IgD-negative memory B cell (primary cell): ENCODE measurements around the gene LIPT1. TPM values are rescaled to one million over a fixed set of nuclear protein-coding genes. Genes with fewer than 3 reads are reported as not detected.
"Not testable (repeated sequence)": the region's sequence is repeated elsewhere in the genome, so short reads cannot be mapped to it uniquely, and the experiment has no call there.

ENCODE experiments used
- H3K27ac Mint-ChIP-seq, 3 donors: one replicate each; pipeline ENCODE4 v1.8.0; 2020 to 2022; ENCODE audit warnings: mild to moderate bottlenecking in 3 of 3, mixed read lengths in 3 of 3, moderate library complexity in 1 of 3
- H3K27me3 Mint-ChIP-seq: one replicate; pipeline ENCODE4 v1.8.0; 2021; ENCODE audit warnings: mixed read lengths
- H3K36me3 Mint-ChIP-seq: one replicate; pipeline ENCODE4 v1.8.0; 2020; ENCODE audit warnings: mild to moderate bottlenecking, mixed read lengths
- H3K4me1 Mint-ChIP-seq, 3 donors: one replicate each; pipeline ENCODE4 v1.8.0; 2020 to 2022; ENCODE audit warnings: mixed read lengths in 3 of 3, mild to moderate bottlenecking in 1 of 3
- H3K4me3 Mint-ChIP-seq, 4 donors: one replicate each; pipeline ENCODE4 v1.8.0; 2020 to 2022; ENCODE audit warnings: mild to moderate bottlenecking in 4 of 4, mixed read lengths in 4 of 4, moderate library complexity in 3 of 4
- H3K9me3 Mint-ChIP-seq, 3 donors: one replicate each; pipeline ENCODE4 v1.8.0; 2020 to 2021; ENCODE audit warnings: mixed read lengths in 3 of 3, mild to moderate bottlenecking in 1 of 3
- polyA plus RNA-seq: library from polyadenylated mRNA; unstranded; fragments of 300-500 nt; fragmentation: Illumina TruSeq; gene quantifications from one replicate; pipeline ENCODE4 v1.2.3, GENCODE V29; 2021

LIPT1 gene
- polyA plus RNA-seq = 18.5 TPM

DNA sequence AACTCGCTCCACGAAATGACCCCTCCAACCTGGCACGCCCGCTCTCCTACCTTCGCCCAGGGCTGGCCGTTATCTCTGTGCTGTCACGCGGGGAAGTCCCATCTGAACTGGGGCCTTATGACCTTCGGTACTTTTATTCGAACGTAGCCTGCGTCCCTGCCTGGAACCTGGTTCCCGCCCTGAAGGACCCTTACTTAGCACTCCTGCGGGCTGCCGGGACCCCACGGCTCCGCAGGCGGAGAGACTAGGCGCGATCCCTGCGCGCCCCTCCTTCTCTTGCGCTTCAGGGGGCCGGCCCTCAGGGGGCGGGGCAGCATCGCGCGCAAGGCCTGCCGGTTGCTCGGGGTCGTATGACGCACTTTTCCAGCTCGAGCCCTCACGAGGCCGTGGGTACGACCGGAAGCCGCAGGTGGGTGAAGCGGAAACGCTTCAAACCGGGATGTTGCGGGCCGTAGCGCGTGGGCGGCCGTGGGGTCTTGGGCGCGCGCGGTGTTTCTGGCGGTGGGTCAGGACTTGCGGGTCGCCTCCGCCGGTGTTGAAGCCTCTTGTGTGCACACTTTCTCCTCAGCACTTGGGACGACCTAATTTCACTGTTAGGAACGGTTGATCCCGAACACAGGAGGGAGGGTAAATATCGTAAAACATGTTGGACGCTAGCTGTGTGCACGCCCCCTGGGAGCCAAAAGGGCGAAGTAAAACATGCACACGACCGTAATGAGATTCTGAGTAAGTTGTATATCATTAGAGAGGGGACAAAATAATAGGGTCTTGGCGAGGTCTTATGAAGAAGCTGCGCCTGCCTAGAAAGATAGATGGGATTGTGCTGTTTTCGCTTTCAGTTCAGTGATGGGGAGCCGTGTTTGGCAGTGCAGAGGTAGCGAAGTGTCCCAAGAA, at the start of gene LIPT1, which contains the start of gene TSGA10:
Gene LIPT1 (plus strand): TSS at position 325 of the 894 bp plus-strand sequence. CDS start 6,991 bp downstream, outside the sequence.
Gene TSGA10 (minus strand): TSS at position 300 of the 894 bp plus-strand sequence. CDS start 45,503 bp downstream, outside the sequence.
- peaks cover 3% of the 10 kb centered on the region for H3K36me3 Mint-ChIP-seq
- H3K27me3 Mint-ChIP-seq = no peaks in the 10 kb centered on the region
- H3K4me1 Mint-ChIP-seq = peaks cover 32 to 38% (median 37%) of the 10 kb centered on the region in 3 donors
- H3K4me3 Mint-ChIP-seq = peak within 1 kb of the TSS in 2 of 4 donors; percentile 91 to 100
- H3K9me3 Mint-ChIP-seq = no peaks in the 10 kb centered on the region
- H3K27ac Mint-ChIP-seq = peak within 1 kb of the TSS in 2 of 3 donors; percentile 97 to 99

DNA sequence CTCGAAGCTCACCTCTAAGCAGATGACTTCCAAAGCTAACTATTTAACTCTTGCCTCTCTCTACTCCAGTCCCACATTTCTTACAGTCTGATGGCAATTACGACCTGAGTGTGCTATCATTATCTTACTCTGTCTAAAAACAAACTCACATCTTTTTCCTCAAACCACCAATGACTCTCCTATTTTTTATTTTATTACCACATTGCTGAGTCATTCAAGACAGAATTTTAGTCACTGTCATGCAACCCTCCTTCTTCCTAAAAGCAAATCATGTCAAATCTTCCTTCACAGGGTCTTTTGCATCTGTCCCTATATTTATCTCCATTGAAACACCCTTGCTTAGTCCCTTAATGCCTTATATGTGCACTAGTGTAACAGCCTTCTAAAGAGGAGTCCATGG, 47.9 kb upstream of the LIPT1 start:
- H3K27me3 Mint-ChIP-seq = no peaks in the 10 kb centered on the region
- no peak overlapping the region for H3K27ac Mint-ChIP-seq
- no peaks in the 10 kb centered on the region for H3K36me3 Mint-ChIP-seq
- H3K4me1 Mint-ChIP-seq = peaks cover 0 to 2% (median 0%) of the 10 kb centered on the region in 3 donors
- no peak overlapping the region for H3K4me3 Mint-ChIP-seq
- H3K9me3 Mint-ChIP-seq = no peaks in the 10 kb centered on the region

DNA sequence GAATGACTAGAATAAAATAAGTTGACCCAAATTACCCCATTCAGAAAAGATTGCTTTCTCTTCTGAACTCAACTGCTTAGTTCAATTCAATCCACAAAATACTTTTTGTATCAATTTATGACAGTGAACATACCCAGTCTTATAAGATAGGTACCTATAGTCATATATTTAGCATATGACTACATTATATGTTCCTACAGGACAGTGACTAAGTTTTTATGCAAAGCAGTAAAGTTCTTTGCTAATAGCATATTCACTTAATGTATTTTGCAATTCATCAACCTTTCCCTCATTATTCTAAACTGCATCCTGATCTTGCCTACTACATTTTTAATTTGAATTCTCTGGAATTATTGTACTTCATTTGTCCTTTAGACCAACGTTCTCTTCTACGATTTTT, 43.5 kb upstream of the LIPT1 start:
- no peak overlapping the region for H3K4me3 Mint-ChIP-seq
- H3K27ac Mint-ChIP-seq = no peak overlapping the region
- no peaks in the 10 kb centered on the region for H3K36me3 Mint-ChIP-seq
- H3K4me1 Mint-ChIP-seq = no peaks in the 10 kb centered on the region
- no peaks in the 10 kb centered on the region for H3K27me3 Mint-ChIP-seq
- H3K9me3 Mint-ChIP-seq = no peaks in the 10 kb centered on the region

DNA sequence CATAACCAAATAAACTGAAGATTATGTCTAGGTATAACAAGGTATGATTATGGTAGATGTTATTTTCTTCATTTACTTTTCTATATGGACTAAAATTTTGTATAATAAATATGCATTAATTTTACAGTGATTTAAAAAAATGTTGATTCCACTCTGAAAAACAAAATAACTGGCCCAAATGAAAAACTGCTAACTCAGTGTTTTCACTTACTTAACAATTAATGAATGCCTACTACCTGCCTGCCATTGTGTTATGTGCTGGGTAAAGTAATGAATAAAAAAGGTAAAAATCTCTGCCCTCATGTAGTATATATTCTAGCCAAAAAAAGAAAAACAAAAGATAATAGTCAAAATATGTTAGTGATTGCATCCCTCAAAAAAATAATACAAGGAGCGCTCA, 42.8 kb upstream of the LIPT1 start:
- Mint-ChIP-seq H3K27ac (no peak overlapping the region), H3K27me3 (no peaks in the 10 kb centered on the region), H3K4me1 (no peaks in the 10 kb centered on the region), H3K36me3 (no peaks in the 10 kb centered on the region), H3K4me3 (no peak overlapping the region), H3K9me3 (no peaks in the 10 kb centered on the region)

DNA sequence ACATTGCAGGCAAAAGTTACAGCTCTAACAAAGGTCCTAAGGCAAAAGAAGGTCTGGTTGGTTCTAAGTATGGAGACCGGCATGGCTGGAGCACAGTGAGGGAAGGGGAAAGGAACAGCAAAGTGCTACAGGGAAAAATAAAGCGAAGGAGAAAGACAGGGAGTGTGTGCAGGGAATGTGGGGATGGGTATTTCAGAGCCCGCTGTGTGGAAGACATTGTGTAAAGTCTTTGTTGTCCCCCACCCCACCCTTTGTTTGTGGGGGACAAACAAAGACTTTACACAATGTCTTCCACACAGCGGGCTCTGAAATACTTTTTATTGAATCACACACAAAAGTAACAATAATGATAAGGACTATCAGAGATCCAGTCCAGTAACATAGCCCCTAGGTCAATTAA, 42.1 kb upstream of the LIPT1 start:
- H3K27ac Mint-ChIP-seq = no peak overlapping the region
- H3K4me1 Mint-ChIP-seq = no peaks in the 10 kb centered on the region
- no peaks in the 10 kb centered on the region for H3K9me3 Mint-ChIP-seq
- no peaks in the 10 kb centered on the region for H3K27me3 Mint-ChIP-seq
- H3K4me3 Mint-ChIP-seq = no peak overlapping the region
- no peaks in the 10 kb centered on the region for H3K36me3 Mint-ChIP-seq

DNA sequence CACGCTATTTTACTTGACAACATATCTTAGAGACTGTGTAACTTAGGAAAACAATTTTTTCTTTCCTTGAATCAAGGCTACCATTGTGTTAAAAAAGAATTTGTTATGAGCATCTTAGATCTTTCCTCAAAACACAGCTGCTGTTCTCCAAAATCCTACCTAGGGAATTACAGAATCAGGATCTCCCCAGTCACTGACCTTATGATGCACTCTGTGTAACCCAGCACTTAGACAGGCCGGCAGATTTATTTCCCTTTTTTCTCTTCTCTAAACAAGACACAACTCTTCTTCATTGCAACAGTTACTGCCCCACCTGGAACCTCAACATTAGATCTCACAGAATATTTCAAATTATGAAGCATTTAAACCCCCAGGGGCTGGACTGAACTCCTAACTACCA, 26.8 kb upstream of the LIPT1 start:
- Mint-ChIP-seq H3K9me3 (peaks cover 10 to 31% (median 21%) of the 10 kb centered on the region in 3 donors), H3K4me1 (no peaks in the 10 kb centered on the region), H3K27ac (no peak overlapping the region), H3K27me3 (no peaks in the 10 kb centered on the region), H3K36me3 (peaks cover 5% of the 10 kb centered on the region), H3K4me3 (no peak overlapping the region)

DNA sequence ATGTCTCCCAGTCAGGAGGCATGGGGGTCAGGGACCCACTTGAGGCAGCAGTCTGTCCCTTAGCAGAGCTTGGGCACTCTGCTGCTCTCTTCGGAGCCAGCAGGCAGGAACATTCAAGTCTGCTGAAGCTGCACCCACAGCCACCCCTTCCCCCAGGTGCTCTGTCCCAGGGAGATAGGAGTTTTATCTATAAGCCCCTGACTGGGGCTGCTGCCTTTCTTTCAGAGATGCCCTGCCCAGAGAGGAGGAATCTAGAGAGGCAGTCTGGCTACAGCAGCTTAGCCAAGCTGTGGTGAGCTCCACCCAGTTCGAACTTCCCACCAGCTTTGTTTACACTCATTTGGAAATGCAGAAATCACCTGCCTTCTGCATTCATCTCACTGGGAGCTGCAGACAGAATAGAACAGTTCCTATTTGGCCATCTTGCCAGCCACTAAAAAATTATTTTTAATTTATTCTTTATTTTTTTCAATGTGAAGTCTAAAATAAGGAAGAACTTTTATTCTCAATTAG, 19.7 kb upstream of the LIPT1 start:
- H3K4me3 Mint-ChIP-seq, H3K27me3 Mint-ChIP-seq, H3K27ac Mint-ChIP-seq, H3K36me3 Mint-ChIP-seq, H3K4me1 Mint-ChIP-seq: not testable (repeated sequence)
- H3K9me3 Mint-ChIP-seq = peaks cover 9 to 26% (median 18%) of the 10 kb centered on the region in 3 donors

DNA sequence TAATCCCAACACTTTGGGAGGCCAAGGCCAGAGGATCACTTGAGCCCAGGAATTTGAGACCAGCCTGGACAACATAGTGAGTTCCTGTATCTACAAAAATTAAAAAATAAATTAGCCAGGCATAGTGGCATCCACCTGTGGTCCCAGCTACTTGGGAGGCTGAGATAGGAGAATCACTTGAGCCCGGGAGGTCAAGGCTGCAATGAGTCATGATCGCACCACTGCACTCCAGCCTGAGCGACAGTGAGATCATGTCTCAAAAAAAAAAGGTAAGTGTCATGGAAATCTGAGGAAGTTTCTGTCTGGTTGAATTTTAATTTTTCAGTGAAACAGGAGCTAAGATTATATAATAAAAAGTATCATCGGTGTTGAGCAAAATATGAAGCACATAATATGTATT, 15.8 kb upstream of the LIPT1 start:
- Mint-ChIP-seq H3K4me1 (peaks cover 8 to 17% (median 11%) of the 10 kb centered on the region in 3 donors), H3K36me3 (no peaks in the 10 kb centered on the region), H3K27me3 (peaks cover 1% of the 10 kb centered on the region), H3K9me3 (peaks cover 1 to 3% (median 2%) of the 10 kb centered on the region in 3 donors), H3K27ac (no peak overlapping the region), H3K4me3 (peak overlapping the region in 2 of 4 donors; percentile 32 to 53)

DNA sequence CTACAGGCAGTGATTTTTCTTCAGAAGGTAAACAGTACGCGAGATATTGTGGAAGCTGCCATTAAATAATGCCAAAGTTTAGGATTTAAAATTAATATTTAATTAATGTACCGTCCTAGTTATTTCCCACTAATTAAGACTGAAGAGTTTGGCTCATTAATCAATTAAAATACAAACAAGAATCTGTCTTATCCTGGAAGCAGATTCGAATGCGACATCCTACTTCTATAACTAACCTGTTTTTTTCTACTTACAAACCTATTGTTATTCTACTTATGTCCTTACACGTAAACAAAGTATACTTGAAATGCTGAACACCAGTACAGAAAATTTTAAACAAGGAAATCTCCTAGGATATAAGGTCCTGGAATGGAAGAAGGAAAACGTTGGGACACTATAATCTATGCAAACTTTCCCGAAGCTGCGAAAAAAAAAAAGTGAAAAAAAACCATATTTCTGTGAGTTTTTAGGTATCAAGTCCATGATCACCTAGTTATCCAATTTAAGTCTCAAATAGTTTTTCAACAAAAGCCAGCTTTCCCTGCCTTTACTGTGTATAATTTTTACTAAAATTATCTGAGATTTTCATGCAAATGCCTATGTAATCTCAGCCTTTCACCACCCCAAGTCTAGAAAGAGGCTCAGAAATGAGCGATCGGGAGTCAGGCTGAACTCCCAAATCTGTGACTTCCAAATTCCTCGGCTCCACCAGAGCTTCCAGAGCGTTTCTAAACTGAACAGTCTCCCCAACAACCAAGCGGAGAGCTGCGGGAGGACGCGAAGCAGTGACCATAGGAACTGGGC, 14.5 kb upstream of the LIPT1 start:
- Mint-ChIP-seq H3K27me3 (peaks cover 1% of the 10 kb centered on the region), H3K4me3 (peak overlapping the region; percentile 91 to 100 (median 96)), H3K36me3 (no peaks in the 10 kb centered on the region), H3K27ac (peak overlapping the region; percentile 72 to 100 (median 99)), H3K4me1 (peaks cover 8 to 19% (median 11%) of the 10 kb centered on the region in 3 donors), H3K9me3 (peaks cover 0 to 2% (median 0%) of the 10 kb centered on the region in 3 donors)

DNA sequence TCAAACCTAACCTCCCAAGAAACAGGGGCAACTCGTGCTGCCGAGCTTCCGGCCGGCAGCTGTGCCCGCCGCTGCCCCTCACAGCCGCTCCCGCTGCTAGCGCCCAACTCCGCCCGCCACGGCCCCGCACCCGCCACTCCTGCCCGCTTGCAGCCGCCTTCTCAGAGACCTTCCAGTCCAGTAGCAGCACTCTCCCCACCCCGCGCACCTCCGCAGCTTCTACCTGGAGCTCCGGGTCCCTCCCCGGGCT, 14.0 kb upstream of the LIPT1 start:
- H3K36me3 Mint-ChIP-seq = no peaks in the 10 kb centered on the region
- peak overlapping the region; percentile 72 to 100 (median 99) for H3K27ac Mint-ChIP-seq
- peaks cover 1% of the 10 kb centered on the region for H3K27me3 Mint-ChIP-seq
- peaks cover 8 to 19% (median 11%) of the 10 kb centered on the region in 3 donors for H3K4me1 Mint-ChIP-seq
- H3K9me3 Mint-ChIP-seq = peaks cover 0 to 2% (median 0%) of the 10 kb centered on the region in 3 donors
- peak overlapping the region; percentile 91 to 100 (median 96) for H3K4me3 Mint-ChIP-seq

DNA sequence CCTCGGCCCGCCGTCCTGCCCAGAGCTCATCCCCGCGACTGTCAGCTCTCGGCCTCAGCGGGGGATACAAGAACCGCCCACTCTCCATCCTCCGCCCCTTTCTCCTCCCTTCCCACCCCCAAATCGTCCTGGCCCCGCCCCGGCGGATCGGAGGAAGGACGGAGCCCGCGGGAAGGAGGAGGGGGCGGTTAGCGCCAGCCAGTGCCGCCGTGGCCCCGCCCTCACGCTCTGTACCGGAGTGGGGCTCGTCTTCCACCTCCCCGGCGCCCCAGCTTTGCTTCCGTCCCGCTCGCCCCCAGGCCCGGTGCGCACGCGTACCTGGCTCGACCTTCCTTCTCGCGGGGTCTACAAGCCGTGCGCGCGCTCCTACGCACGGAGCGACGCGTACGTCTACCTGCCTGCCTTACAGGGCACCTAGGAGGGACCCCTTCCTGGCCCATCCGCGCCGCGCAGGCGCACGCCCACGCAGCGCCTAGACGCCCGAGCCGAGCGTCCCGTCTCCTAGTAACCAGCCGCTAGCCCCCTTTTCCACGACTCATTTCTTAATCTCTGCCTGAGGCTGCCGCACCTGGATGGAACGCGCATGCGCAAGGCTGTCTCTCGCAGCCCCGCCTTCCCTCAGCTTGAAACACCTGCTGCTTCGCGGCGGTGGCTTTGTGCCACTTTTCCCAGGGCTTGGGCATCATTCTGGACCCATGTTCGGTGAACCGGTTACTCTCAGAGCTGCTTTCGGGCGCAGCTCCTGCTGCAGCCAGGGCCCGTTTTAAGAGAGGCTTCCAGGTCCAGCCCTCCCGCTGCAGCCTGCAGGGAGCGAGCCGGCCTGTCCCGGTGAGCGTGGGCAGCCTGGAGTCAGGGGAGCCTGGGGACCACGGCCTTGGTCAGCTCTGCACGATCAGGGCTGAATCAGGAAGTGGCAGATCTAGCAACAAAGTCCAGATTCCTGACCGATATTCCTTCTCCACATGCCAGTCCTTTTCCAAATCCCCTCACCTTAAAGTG, 13.4 kb upstream of the LIPT1 start, which contains the start of gene C2orf15:
Gene C2orf15 (plus strand): TSS at position 598 of the 999 bp plus-strand sequence. CDS start 8,852 bp downstream, outside the sequence.
- Mint-ChIP-seq H3K27me3 (peaks cover 1% of the 10 kb centered on the region), H3K4me3 (peak within 1 kb of the TSS; percentile 91 to 100 (median 96)), H3K27ac (peak within 1 kb of the TSS; percentile 72 to 100 (median 99)), H3K4me1 (peaks cover 8 to 19% (median 11%) of the 10 kb centered on the region in 3 donors), H3K9me3 (peaks cover 0 to 2% (median 0%) of the 10 kb centered on the region in 3 donors), H3K36me3 (no peaks in the 10 kb centered on the region)

DNA sequence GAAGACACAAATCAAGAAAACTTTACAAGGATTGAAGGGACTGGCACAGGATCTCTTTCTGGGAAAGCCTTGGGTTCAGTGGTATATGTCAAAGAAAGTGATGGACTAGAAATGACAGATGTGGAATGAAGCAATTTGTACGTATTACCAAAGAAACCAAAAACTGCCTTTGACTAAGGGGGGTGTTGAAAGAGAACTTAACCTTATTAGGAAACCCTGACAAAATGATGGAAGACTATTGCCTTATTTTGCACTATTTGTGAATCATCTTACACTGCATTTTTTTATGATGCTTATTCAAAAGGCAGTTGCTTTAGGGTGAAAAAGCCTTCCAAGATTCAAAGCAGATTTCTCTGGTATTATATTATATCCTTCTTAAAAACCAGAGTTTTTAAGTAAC, 4.1 kb upstream of the LIPT1 start:
- peaks cover 13 to 16% (median 13%) of the 10 kb centered on the region in 3 donors for H3K4me1 Mint-ChIP-seq
- no peaks in the 10 kb centered on the region for H3K27me3 Mint-ChIP-seq
- peaks cover 2% of the 10 kb centered on the region for H3K36me3 Mint-ChIP-seq
- peak overlapping the region in 1 of 4 donors; percentile 51 for H3K4me3 Mint-ChIP-seq
- no peaks in the 10 kb centered on the region for H3K9me3 Mint-ChIP-seq
- H3K27ac Mint-ChIP-seq = peak overlapping the region in 1 of 3 donors; percentile 63

DNA sequence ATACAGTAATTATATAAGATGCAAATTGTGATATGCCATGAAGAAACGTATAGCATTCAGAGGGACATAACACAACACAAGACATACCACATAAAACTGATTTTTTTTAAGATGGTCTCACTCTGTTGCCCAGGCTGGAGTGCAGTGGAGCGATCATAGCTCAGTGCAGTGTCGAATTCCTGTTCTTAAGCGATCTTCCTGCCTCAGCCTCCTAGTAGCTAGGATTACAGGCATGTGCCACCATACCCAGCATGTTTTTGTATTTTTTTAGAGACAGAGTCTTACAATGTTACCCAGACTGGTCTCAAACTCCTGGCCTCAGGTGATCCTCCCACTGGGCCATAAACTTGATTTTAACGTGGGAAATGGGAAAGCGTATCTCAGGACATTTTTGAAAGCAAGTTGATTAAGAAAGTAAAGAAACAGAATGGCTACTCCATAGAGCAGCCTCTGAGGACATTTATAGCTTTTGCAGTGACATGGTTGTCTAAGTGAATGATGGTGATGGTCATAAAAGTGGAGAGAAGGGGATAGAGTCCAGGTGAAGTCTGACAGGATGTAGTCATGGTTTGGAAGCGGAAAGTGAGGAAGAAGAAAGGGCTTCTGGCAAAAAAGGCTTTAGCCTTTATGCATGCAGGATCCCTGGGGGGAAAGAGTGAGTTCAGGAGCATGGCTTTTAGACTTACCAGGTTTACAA, 2.4 kb upstream of the LIPT1 start:
- no peak overlapping the region for H3K27ac Mint-ChIP-seq
- H3K4me3 Mint-ChIP-seq = no peak overlapping the region
- H3K9me3 Mint-ChIP-seq = no peaks in the 10 kb centered on the region
- H3K27me3 Mint-ChIP-seq = no peaks in the 10 kb centered on the region
- peaks cover 4% of the 10 kb centered on the region for H3K36me3 Mint-ChIP-seq
- H3K4me1 Mint-ChIP-seq = peaks cover 22 to 30% (median 27%) of the 10 kb centered on the region in 3 donors
